ENCODE data around the gene SLC51A. TPM values are rescaled to one million over a fixed set of nuclear protein-coding genes. Genes with fewer than 3 reads are reported as not detected.

Gene SLC51A
- total and polyA plus RNA-seq, 2 donors (not counting 3 experiments of a cell fraction or from before 2014, with no cell fraction given) = not detected

GRCh38 chr3:196215493-196216020, 777 bp upstream of the SLC51A start:
- no TSS peak for BruUV-seq (replicated peaks)
- no peaks in the 10 kb centered on the region for H3K79me2 ChIP-seq (ENCODE audit: control insufficient read depth, insufficient read depth, low read length)
- dilution Hi-C loops (cut with MboI; ENCODE audit: extremely low pct_ligation_motif_present, low sequenced_read_pairs) (no loop called here), intact Hi-C loops (cut with micrococcal nuclease) (no loop called here)
- CTCF ChIA-PET = interaction anchor here (1.3 kb wide), 1 partner anchor 304 kb away, joined by 3 read pairs; no protein-coding TSS in a partner anchor
- H3K9me3 ChIP-seq (replicated peaks; ENCODE audit: control insufficient read depth, insufficient read depth, low read length) = no peaks in the 10 kb centered on the region
- H3K9ac ChIP-seq (replicated peaks; ENCODE audit: extremely low read depth, insufficient read depth, low read length) = no peak overlapping the region
- H4K20me1 ChIP-seq (replicated peaks; ENCODE audit: control insufficient read depth, extremely low read depth, insufficient read depth, low read length) = no peaks in the 10 kb centered on the region
- H3K4me2 ChIP-seq (ENCODE audit: insufficient read depth, low read length) = no peak overlapping the region
- no peak overlapping the region for H3K27ac ChIP-seq (ENCODE audit: insufficient read depth, low read depth, low read length)
- POLR2A ChIA-PET = no interaction called here
- H2AFZ ChIP-seq (ENCODE audit: low read depth, low read length) = no peak overlapping the region
- peaks cover 4 to 11% of the 10 kb centered on the region in 2 experiments for H3K27me3 ChIP-seq (ENCODE audit: control insufficient read depth in 2 of 2, insufficient read depth in 2 of 2, low read length in 2 of 2)
- H3K4me3 ChIP-seq (replicated peaks in 1 of 3; ENCODE audit: insufficient read depth in 1 of 3, low read depth in 1 of 3, low read length in 3 of 3) = no peak overlapping the region
- FAIRE-seq (no peak), DNase-seq (ENCODE audit: low read depth, low spot score) (no peak)
- no peaks in the 10 kb centered on the region for H3K36me3 ChIP-seq (ENCODE audit: control insufficient read depth in 2 of 2, extremely low read depth in 1 of 2, insufficient read depth in 2 of 2, low read length in 2 of 2)
- H3K4me1 ChIP-seq (ENCODE audit: control insufficient read depth, extremely low read depth, insufficient read depth, low read length) = no peaks in the 10 kb centered on the region
- TF ChIP-seq POLR2AphosphoS5 (IDR thresholded peaks at IDR 0.05; ENCODE audit: insufficient read depth, low read depth, low read length) = no peak
- TF ChIP-seq CTCF (IDR thresholded peaks at IDR 0.05; ENCODE audit: extremely low read depth in 1 of 2, insufficient read depth in 1 of 2, low read depth in 1 of 2, low read length in 2 of 2) = no peak
- TF ChIP-seq JUN (IDR thresholded peaks at IDR 0.05; ENCODE audit: borderline replicate concordance, insufficient read depth, insufficient read length, low read depth) = no peak
- TF ChIP-seq FOS (IDR thresholded peaks at IDR 0.05; ENCODE audit: borderline replicate concordance, insufficient read depth, low read length) = no peak
- no peak for TF ChIP-seq GATA2 (IDR thresholded peaks at IDR 0.05; ENCODE audit: insufficient read depth, insufficient read length, low read depth, low read length)
- no peak for TF ChIP-seq EZH2 (IDR thresholded peaks at IDR 0.05; ENCODE audit: borderline replicate concordance, low read depth, low read length, severe bottlenecking)
- TF ChIP-seq MYC (IDR thresholded peaks at IDR 0.05; ENCODE audit: low read depth, low read length) = no peak
- no peak for TF ChIP-seq POLR2A (IDR thresholded peaks at IDR 0.05; ENCODE audit: low read depth, low read length)
- no peak for TF ChIP-seq MAX (IDR thresholded peaks at IDR 0.05; ENCODE audit: insufficient read depth, insufficient read length)
- no peaks in the 10 kb centered on the region for H3K9me1 ChIP-seq (replicated peaks; ENCODE audit: control insufficient read depth, extremely low read depth, insufficient read depth, low read length)

Measured in endothelial cell of umbilical vein (primary cell).